SK-N-DZ (cell line): ENCODE results near the gene SEC14L2.
"Not testable (repeated sequence)": the region's sequence is repeated elsewhere in the genome, so short reads cannot be mapped to it uniquely, and the experiment has no call there.

Experiments used
- DNase-seq: peaks from one replicate; pipeline ENCODE4 v3.0.0-alpha.2; 2015; ENCODE audit warnings: low spot score
- small RNA-seq, 2 experiments: library from RNA; depleted of rRNA; stranded (forward); fragments of <200 nt; gene quantifications; one replicate each; pipeline ENCODE3, GENCODE V24; 2014

Gene SEC14L2

DNA sequence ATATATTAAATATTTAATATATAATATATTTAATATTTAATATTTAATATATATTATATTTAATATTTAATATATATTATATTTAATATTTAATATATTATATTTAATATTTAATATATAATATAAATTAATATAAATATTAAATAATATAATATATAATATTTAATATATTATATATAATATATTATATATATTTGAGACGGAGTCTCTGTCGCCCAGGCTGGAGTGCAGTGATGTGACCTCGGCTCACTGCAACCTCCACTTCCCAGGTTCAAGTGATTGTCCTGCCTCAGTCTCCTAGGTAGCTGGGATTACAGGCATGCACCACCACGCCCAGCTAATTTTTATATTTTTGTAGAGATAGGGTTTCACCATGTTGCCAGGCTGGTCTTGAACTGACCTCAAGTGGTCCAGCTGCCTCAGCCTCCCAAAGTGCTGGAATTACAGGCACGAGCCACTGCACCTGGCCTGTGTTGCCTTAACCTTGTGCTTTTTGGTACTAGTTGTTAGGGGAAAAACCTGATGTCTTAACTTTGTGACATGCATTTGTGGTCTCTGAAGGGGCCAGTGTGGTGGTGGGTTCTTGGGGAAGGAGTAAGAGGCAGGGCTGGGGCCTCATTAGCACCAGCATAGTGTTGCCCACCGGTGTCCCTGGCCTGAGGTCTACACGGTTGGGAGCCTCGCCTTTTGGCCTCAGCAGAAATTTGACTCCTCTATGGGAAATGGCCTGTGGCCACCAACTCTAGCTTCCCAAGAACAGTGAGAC lies 58.4 kb downstream of the SEC14L2 start:
- no peak for DNase-seq

DNA sequence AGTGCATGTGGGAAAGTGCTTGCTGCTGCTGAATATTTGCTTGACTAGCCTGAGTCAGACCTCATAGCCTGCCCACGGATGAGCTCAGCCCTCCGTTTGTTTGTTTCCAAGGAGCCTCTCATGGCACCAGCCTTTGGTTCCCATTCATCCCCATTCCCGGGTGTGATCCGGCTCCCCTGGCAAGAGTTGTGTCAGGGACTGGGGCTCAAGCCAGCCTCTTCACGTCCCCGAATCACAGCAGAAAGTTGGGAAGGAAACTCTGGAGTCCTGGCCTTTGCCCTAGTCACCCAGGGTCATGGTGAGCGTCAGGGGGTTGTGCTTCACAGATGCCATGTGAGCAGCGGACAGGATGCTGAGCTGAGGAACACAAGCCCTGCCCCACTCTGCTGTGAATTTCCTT lies 61.2 kb downstream of the SEC14L2 start:
- no peak for DNase-seq

DNA sequence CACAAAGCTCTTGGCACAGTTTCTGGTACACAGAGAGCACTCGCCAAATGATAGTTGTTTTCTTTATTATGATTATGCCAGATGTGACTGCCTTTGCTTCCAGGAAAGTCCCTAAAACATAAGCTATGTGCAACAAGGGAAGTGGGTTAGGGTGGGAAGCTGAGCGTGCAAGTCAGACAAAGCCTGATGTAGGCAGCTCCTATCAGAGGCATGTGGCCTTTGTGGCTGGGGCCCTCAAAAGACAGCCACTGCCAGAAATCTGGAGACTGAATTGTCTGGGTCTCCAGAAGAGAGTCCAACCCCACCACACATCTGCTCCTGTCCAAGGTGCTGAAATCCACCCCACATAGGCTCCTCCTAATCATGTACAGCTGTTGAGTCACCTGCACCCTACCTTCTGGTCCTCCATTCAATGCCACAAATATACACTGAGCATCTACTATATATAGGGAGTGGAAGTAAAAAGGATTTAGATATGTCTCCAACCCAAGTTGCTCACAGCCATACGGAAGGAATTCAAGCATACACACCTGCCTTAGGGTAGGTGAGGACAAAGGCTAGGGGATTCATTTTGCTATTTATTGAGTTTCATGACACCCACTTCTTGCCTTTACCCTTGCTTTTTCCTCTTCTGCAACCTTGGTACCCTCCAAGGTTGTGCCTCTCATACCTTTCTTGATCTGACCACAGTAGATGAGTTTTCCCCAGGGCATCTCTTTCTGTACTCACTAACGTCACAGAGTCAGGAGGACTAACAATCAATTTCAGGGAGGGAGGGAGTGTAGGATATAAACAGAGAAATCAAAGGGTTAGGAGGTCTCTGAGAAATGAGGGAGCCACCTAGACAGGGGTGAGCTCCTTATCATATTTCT lies 62.6 kb downstream of the SEC14L2 start:
- no peak for DNase-seq

DNA sequence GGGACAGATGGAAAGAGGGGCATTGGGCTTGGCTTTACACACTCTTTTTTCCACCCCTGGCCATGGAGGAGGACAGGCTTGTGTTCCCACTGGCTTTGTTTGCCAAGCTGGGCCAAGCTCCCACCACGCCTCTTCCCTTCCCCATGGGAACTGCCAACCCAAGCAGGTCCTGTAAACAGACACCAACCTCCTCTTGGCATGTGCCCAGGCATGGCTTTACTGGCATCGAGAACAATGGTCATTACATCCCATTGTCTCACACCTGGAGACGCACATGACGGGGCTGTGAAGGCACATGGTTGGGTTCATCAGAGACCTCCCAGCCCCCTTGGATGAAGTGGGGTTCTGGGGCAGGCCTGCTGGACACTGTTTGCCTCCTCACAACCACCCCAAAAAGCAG lies 63.3 kb downstream of the SEC14L2 start:
- DNase-seq, result no peak

DNA sequence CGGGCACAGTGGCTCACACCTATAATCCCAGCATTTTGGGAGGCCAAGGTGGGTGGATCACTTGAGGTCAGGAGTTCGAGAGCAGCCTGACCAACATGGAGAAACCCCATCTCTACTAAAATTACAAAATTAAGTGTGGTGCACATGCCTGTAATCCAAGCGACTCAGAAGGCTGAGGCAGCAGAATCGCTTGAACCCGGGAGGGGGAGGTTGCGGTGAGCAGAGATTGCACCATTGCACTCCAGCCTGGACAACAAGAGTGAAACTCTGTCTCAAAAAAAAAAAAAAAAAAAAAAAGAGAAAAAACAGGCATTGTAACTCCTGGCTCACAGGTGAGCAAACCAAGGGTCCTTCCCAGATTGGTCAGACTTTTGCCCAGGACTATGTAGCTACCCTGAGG lies 63.7 kb downstream of the SEC14L2 start:
- not testable (repeated sequence) for DNase-seq

DNA sequence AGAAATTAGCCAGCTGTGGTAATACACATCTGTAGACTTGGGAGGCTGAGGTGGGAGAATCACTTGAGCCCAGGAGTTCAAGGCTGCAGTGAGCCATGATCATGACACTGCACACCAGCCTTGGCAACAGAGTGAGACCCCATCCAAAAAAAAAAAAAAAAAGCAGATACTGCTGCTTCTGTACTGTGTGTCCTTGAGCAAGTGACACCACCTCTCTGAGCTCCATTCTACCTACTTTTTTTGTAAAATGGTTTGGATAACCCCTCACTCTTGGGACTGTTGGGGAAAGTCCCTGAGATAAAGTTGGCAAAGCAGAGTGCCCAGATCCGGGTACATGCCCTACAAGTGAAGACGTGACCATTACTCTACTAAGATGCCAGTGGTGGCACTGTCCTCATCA lies 72.3 kb downstream of the SEC14L2 start:
- DNase-seq, result no peak

DNA sequence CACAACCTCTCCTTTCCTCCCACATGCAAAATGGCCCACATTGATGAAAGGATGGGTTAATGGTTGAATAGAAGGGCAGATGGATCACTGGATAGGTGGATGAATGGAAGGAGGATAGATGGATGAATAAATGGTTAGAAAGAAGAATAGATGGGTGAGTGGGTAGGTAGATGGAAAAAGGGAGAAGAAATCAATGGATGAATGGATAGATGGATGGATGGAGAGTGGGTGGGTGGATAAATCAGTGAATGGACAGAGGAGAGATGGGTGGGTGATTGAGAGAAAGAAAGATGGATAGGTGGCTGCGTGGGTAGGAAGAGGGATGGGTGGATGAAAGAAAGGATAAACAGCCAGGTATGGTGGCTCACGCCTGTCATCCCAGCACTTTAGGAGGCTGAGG lies 73.8 kb downstream of the SEC14L2 start:
- DNase-seq, result no peak

DNA sequence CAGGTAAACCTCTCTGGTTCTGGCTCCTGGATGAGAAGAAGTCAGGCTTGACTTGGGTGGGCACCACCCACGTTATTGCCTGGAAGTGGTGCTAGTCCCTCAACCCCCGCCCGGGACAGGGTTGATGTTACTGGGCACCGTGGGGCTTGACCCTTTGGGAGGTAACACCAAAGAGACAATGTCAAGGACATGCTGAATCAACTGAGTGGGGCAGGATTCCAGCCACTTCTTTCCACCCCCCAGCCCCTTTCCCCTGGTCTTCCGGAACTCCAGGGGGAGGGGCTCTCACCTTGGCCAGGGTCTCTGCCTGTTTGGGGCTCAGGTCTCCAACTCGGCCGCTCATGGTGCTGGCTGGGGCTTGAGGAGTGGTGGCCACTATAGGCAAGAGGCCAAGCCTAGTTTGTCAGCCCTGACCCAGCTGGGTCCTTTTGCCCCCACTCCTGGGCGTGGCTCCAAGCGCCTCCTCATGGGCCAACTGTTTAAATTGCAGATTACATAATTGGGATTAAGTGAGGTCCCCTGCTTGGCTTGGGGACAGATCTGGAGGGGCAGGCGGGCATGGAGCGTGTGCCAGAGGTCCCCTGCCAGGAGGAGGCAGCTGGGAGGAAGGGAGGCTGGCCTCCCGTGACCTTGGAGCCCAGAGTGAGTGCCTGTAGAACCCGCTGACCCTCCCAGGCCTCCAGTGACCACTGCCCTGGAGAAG lies 74.9 kb downstream of the SEC14L2 start, which contains the start of gene SEC14L3:
Gene SEC14L3, minus strand, starts transcription at position 402 of the 703 bp plus-strand sequence. Its CDS starts 59 bp downstream, at position 343.
- no peak for DNase-seq

DNA sequence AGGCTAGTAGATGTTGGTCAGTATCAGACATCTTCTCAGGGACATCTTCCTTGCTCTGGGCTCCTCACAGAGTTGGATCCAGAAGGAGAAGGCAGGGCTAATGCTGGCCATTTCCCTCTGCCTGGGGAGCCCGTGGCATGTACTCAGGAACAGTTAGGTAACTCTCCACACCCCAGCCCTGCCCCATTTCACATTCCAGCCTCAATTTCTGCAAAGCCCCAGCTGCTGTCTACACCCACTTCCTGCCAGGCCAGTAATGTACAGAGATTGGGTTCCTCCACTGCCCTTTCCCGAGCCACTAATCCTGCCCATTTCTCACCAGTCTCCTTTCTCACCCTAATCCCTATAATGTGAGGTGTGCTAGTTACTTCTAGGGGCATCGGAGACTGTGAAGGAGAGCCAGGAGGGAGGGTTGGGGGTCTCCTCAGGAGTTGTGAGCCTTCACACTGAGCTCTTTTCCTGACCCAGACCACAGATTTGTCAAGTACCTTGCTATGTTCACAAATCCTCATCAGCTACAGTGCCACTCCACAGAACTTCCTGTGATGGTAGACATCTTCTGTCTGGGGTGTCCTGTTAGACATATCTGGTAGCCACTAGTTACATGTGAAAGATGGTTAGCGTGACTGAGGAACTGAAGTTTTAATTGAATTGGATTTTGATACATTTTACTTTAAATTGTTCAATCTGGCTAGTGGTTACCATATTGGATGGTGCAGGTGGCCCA lies 76.3 kb downstream of the SEC14L2 start:
- no peak for DNase-seq

DNA sequence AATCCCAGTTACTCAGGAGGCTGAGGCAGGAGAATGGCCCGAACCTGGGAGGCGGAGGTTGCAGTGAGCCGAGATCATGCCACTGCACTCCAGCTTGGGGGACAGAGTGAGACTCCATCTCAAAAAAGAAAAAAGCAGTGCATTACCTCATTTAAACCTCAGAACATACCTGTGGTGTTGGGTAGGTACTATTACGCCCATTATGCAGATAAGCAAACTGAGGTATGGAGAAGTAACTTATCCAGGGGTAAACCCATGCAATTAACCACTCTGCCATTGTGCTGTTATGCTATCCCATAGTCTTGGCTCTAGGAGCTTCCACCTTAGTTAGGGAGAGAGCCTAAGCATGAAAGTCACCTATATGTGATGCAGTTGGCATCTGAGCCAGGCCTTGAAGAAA lies 77.3 kb downstream of the SEC14L2 start:
- no peak for DNase-seq

Small RNA genes lying within 50 kb of the gene (small RNA-seq; reads per million reads assigned to genes)
- gene AC004832.3 (0 reads per million in 2 experiments), gene RNU6-564P (0 reads per million in 2 experiments)
